ENCODE data around the gene MEGF8. TPM values are rescaled to one million over a fixed set of nuclear protein-coding genes. Genes with fewer than 3 reads are reported as not detected.

Gene MEGF8
- total RNA-seq, 2 experiments from 2014 or later: 8.5 to 9.3 TPM

DNA sequence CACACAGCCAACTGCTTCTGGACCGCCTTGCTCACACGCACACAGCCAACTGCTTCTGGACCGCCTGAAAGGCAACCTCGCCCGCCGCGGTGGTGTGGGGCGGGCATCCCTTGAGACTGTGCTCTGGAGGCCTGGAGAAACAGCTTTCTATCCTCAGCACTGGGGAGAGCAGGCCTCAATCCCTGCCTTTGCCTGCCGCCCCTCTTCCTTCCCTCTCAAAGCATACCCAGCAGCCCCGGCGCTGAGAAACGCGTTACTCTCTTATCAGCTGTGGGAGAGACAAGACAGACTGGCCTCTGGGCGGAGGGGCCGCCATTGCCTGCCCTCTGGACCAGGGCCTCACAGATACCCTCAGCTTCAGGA lies 98.9 kb downstream of the MEGF8 start:
- Mint-ChIP-seq H3K4me3 (peak overlapping the region; percentile 92), H3K27me3 (no peaks in the 10 kb centered on the region), H3K9me3 (no peaks in the 10 kb centered on the region), H3K4me1 (peaks cover 38% of the 10 kb centered on the region), H3K27ac (peak overlapping the region; percentile 16), H3K36me3 (peaks cover 2% of the 10 kb centered on the region)
- no peak for DNase-seq
- ATAC-seq (ENCODE audit: low read depth): no peak
- POLR2A ChIA-PET: interaction anchor here (1.5 kb wide), 1 partner anchor 13 kb away, joined by 3 read pairs; no protein-coding TSS in a partner anchor

DNA sequence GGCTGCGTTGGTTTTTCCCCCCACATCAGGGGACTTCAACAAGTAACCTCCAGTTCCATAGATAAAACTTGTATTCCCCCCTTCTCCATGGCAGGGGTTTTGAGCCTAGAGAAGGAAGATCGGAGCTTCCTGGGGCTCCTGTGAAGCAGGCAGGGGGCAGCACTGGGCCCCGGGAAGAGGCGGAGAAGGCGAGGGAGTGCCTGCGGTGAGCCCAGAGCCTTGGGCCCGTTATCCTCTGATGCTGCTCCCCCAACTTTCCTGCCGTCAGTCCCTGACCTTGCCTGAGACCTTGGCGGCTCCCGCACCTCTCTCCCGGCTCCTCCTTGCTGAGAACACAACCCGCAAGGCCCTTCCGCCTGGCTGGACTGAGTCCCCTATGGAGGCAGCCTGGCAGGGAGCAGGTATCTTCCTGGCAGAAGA lies 99.3 kb downstream of the MEGF8 start:
- Mint-ChIP-seq H3K27ac (no peak overlapping the region), H3K4me3 (peak overlapping the region; percentile 92), H3K4me1 (peaks cover 38% of the 10 kb centered on the region), H3K27me3 (no peaks in the 10 kb centered on the region), H3K9me3 (no peaks in the 10 kb centered on the region), H3K36me3 (peaks cover 2% of the 10 kb centered on the region)
- POLR2A ChIA-PET: no interaction called here
- ATAC-seq (ENCODE audit: low read depth): no peak
- no peak for DNase-seq

DNA sequence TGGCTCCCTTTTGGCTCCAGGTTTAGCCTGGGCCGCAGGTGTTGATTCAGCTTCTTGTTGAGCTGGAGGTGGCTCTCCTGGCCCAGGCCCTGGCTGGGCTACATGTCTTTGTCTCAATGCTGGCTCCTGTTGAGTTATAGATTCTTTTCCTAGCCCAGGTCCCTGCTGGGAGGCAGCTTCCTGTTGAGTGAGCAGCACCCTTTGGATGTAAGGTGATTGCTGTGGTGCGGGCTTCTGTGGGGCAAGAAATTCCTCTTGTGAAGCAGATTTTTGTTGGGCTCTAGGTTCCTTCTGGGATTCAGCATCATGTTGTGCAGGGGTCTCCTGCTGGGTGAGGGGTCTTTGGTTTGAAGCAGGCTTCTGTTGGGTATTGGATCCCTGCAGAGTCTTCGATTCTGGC lies 101.2 kb downstream of the MEGF8 start:
- DNase-seq: no peak
- H3K36me3 Mint-ChIP-seq: no peaks in the 10 kb centered on the region
- no peak overlapping the region for H3K4me3 Mint-ChIP-seq
- no peak for ATAC-seq (ENCODE audit: low read depth)
- no peak overlapping the region for H3K27ac Mint-ChIP-seq
- no peaks in the 10 kb centered on the region for H3K27me3 Mint-ChIP-seq
- POLR2A ChIA-PET: no interaction called here
- H3K9me3 Mint-ChIP-seq: no peaks in the 10 kb centered on the region
- H3K4me1 Mint-ChIP-seq: peaks cover 20% of the 10 kb centered on the region

DNA sequence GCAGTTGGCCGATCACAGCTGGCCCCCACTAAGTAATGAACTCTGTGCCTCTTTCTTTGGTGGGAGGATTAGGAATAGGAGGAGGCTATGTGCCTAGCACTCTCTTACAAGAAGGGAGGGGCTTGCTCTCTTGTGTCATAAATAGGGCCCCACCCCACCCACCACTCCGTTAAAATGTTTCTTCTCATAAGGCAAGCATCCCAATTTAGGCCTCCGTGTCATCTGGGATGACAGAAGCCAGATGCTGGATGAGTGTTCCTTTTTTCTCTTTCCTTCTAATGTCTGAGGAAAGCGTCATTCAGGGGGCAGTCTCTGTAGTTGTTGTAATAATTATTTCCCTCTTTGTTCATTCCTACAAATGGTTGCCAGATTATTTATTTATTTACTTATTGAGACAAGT lies 101.9 kb downstream of the MEGF8 start, which contains the start of gene LIPE:
Gene LIPE, minus strand, starts transcription at position 76 of the 400 bp plus-strand sequence. CDS start 239 bp downstream, outside the sequence.
- Mint-ChIP-seq H3K27me3 (no peaks in the 10 kb centered on the region), H3K4me1 (peaks cover 13% of the 10 kb centered on the region), H3K27ac (no peak within 1 kb of the TSS), H3K4me3 (no peak within 1 kb of the TSS), H3K9me3 (no peaks in the 10 kb centered on the region), H3K36me3 (no peaks in the 10 kb centered on the region)
- no peak for ATAC-seq (ENCODE audit: low read depth)
- POLR2A ChIA-PET: no interaction called here
- no peak for DNase-seq

Small RNA genes within 50 kb of the gene (microRNA-seq; reads per million reads assigned to microRNA genes)
- 2.1 reads per million for gene MIR8077

Other genes starting within 250 kb of the MEGF8 start
- gene ZNF574, start 249.5 kb upstream of the MEGF8 start, total RNA-seq: 10 to 100 TPM; 17.6 to 18.9 TPM
- 10 to 100 TPM; 33.0 to 33.9 TPM for gene POU2F2, start 193.2 kb upstream of the MEGF8 start, total RNA-seq
- 10 to 100 TPM; 41.3 to 42.2 TPM for gene DEDD2, start 108.0 kb upstream of the MEGF8 start, total RNA-seq
- 10 to 100 TPM; 19.6 to 20.6 TPM for gene ZNF526, start 105.3 kb upstream of the MEGF8 start, total RNA-seq
- gene GSK3A, start 83.0 kb upstream of the MEGF8 start, total RNA-seq: 10 to 100 TPM; 41.0 to 42.2 TPM
- gene ERF, start 70.5 kb upstream of the MEGF8 start, total RNA-seq: 10 to 100 TPM; 51.1 to 57.5 TPM
- gene CIC, start 56.4 kb upstream of the MEGF8 start, total RNA-seq: 10 to 100 TPM; 84.4 to 92.2 TPM
- gene PRR19, start 23.5 kb upstream of the MEGF8 start, total RNA-seq: under 1 TPM in 1 of 2 experiments, not detected in 1; 0.57 TPM
- 10 to 100 TPM; 36.2 to 41.1 TPM for gene PAFAH1B3, start 23.0 kb upstream of the MEGF8 start, total RNA-seq
- gene TMEM145, start 12.3 kb upstream of the MEGF8 start, total RNA-seq: under 1 TPM; 0.54 to 0.94 TPM
- not detected for gene CNFN, start 64.7 kb downstream of the MEGF8 start, total RNA-seq
- 10 to 100 TPM; 34.6 to 35.1 TPM for gene LIPE, start 101.8 kb downstream of the MEGF8 start, total RNA-seq
- gene CXCL17, start 117.3 kb downstream of the MEGF8 start, total RNA-seq: not detected
- gene CEACAM1, start 202.8 kb downstream of the MEGF8 start, total RNA-seq: 10 to 100 TPM; 34.2 to 38.3 TPM